Heart left ventricle (tissue), 13 donors: ENCODE results near the gene MAPK12.

Experiments used
- CTCF ChIP-seq, 12 donors: fragments of 200-600 bp; sonication (generic) in 4 of 12; IDR thresholded peaks; one replicate each; pipeline versions ENCODE4 v1.5.0 to v1.8.0; 2018 to 2022; ENCODE audit warnings: antibody characterized with exemption in 12 of 12, mild to moderate bottlenecking in 5 of 12
- POLR2A ChIP-seq, 2 donors: fragments of 450-650 bp; IDR thresholded peaks; one replicate each; pipeline ENCODE4 v1.6.1; 2017; ENCODE audit warnings: antibody characterized with exemption in 2 of 2, mild to moderate bottlenecking in 2 of 2, moderate library complexity in 2 of 2
- donor health status: ischemic (EF 13 %, LVEDD 7.1; RV severe dilation, severe dysfunction).
- donor health status: DM: no; HTN: yes; CAD: no.
- donor health status: DM: no; HTN: no; CAD: no.
- donor health status: ischemic (EF 25% LVEDD 6.9; RV normal size, moderate dysfunction).
- donor health status: ischemic (EF 25% LVEDD 5.7; RV mildly dilated, moderate dysfunction).
- donor health status: ischemic (EF 35%, LVEDD 5.7; RV mildly dilated, moderate dysfunction).
- donor health status: nonischemic (EF 11% LVEDD 7.7; RV severe dilation, severe dysfunction).
- donor health status: DM: yes; HTN: yes; CAD: no.
- donor health status: PGD.
- donor health status: ischemic (EF 29% LVEDD 5.4; RV normal size, mild dysfunction).
- donor health status: nonischemic (EF 23%, LVEDD 6.1; RV moderate dilation, normal function).

DNA sequence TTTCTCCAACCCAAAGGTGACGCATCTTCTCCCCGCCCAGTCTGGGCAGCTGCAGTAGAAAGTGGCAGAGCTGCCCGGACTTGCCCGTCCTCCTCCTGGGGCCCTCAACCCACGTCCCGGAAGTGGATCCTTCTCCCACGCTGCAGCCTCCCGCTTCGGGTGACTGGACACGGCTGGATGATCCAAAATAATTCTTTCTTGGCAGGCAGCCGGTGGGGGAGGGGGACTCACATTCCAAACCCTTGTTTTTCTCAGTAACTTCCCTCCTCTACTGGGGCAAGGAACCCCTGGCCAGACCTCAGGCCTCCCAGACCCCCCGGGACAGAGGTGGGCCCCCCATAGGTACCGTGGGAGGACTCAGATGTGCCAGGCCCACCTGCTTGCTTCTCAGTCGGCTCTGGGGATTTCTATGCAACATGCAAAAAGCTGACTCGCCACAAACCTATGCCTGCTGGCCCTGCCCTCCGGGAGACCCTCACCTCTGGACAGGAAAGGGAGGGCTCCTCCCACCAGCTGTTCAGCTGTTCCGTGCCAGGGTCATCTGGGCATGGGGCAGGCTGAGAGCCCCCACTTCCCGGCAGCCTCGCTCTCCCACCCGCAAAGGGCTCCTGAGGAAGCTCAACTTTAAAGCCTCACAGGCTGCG lies 44.6 kb upstream of the MAPK12 start:
- peak in 1 of 12 donors; percentile 9 for TF ChIP-seq CTCF (IDR thresholded peaks at IDR 0.05)
- TF ChIP-seq POLR2A (IDR thresholded peaks at IDR 0.05) = no peak
